Measurements from ENCODE around the gene FATE1.

FATE1 gene

DNA sequence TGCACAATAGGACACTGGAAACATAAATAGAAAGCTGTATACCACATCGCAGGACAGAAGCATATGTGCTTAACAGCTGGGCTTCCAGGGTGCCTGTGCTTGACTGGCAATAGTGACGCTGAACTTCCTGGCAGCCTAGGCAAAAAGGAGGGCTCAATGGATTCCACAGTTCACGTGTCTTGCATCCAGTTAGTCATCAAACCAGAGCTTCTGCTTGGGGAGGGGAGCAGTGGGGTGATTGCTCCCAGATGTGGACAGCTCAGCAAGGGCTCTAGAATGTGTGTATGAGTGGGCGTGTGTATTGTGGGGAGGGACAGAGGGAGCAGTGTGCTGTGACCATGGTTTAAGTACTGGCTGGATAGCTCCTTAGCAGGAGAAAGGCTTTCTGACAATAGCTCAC lies 18.3 kb upstream of the FATE1 start:
- Histone ChIP-seq H3K9ac (ENCODE audit: low read length) (no peak overlapping the region), H3K27ac (ENCODE audit: low read depth, low read length) (no peak overlapping the region), H3K27me3 (ENCODE audit: control insufficient read depth, insufficient read depth, low read length) (peaks cover 5% of the 10 kb centered on the region)

DNA sequence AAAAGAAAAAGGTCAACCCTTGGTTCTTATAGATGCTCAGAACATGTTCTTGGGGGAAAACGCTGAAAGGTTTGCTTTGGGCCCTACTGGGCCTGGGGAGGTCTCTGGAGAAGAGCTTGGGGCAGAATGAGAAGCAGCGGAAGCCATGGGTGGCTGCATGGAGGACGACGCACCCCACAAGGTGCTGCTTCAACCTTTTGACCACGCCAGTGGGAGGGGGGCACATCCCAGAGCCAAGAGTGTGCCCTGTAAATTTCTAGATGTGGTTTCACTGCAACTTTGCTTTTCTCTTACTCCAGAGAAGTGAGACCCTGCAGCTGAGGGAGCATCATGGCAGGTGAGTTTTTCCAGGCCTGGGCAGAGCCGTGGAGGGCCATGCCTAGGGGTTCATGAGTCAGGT lies 17.4 kb upstream of the FATE1 start:
- no peaks in the 10 kb centered on the region for H3K4me1 ChIP-seq (ENCODE audit: control insufficient read depth, insufficient read depth, low read length)
- peaks cover 5% of the 10 kb centered on the region for H3K27me3 ChIP-seq (ENCODE audit: control insufficient read depth, insufficient read depth, low read length)
- H3K9ac ChIP-seq (ENCODE audit: low read length): no peak overlapping the region
- no peak overlapping the region for H3K27ac ChIP-seq (ENCODE audit: low read depth, low read length)
- H3K4me3 ChIP-seq (ENCODE audit: low read length): no peak overlapping the region
- H3K36me3 ChIP-seq (ENCODE audit: control insufficient read depth, insufficient read depth, low read length): no peaks in the 10 kb centered on the region

More for the DNA sequence above, 18.3 kb upstream of the FATE1 start:
- no peaks in the 10 kb centered on the region for H3K36me3 ChIP-seq (ENCODE audit: control insufficient read depth, insufficient read depth, low read length)
- no peak overlapping the region for H3K4me3 ChIP-seq (ENCODE audit: low read length)
- H3K4me1 ChIP-seq (ENCODE audit: control insufficient read depth, insufficient read depth, low read length): no peaks in the 10 kb centered on the region

DNA sequence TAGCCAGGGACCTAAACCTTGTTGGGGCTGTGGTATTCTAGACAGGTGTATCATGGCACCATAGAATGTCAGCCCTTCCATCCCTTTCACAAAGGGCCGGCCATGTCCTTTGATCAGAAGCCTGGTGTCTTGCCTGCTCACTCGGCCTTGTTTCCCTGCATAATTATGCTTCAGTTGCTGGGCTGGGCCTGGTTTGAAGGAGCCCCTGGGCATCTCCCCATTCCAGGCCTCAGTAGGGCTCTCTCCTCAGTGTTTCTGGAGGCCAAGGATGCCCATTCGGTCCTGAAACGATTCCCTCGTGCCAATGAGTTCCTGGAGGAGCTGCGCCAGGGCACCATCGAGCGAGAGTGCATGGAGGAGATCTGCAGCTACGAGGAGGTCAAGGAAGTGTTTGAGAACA lies 16.1 kb upstream of the FATE1 start:
- Histone ChIP-seq H3K36me3 (ENCODE audit: control insufficient read depth, insufficient read depth, low read length) (no peaks in the 10 kb centered on the region), H3K4me1 (ENCODE audit: control insufficient read depth, insufficient read depth, low read length) (no peaks in the 10 kb centered on the region), H3K27me3 (ENCODE audit: control insufficient read depth, insufficient read depth, low read length) (peaks cover 5% of the 10 kb centered on the region), H3K4me3 (ENCODE audit: low read length) (no peak overlapping the region), H3K27ac (ENCODE audit: low read depth, low read length) (no peak overlapping the region), H3K9ac (ENCODE audit: low read length) (no peak overlapping the region)

DNA sequence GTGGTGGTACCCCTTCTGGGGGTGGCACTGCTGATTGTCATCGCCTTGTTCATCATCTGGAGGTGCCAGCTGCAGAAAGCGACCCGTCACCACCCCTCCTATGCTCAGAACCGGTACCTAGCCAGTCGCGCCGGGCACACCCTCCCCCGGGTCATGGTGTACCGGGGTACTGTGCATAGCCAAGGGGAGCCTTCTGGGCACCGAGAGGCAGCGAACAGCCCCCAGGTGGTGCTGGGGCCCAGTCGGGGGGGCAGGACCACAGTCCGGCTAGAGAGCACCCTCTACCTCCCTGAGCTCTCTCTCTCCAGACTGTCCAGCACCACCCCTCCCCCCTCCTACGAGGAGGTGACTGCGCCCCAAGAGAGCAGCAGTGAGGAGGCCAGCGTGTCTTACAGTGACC lies 15.3 kb upstream of the FATE1 start:
- no peaks in the 10 kb centered on the region for H3K4me1 ChIP-seq (ENCODE audit: control insufficient read depth, insufficient read depth, low read length)
- H3K9ac ChIP-seq (ENCODE audit: low read length): no peak overlapping the region
- no peak overlapping the region for H3K4me3 ChIP-seq (ENCODE audit: low read length)
- no peak overlapping the region for H3K27ac ChIP-seq (ENCODE audit: low read depth, low read length)
- no peaks in the 10 kb centered on the region for H3K36me3 ChIP-seq (ENCODE audit: control insufficient read depth, insufficient read depth, low read length)
- H3K27me3 ChIP-seq (ENCODE audit: control insufficient read depth, insufficient read depth, low read length): peaks cover 5% of the 10 kb centered on the region

DNA sequence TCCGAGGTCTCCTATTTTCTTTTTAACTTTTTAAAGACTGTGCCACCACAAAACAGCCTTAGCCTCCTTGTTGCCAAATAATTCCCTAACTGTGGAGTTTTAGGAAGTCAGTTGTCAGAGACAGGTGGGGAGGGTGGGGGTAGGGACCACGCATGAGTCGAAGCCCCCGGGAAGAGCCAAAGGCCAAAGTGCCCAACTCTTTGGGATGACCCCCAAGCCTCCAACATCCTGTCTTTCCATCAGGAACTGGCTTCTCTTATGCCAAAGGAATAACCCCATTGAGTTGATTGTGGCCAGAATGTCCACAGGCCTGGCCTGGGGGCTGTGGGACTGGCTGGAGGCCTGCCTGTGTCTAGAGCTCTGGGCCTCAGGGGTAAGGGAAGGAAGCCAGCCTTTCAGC lies 14.8 kb upstream of the FATE1 start:
- no peaks in the 10 kb centered on the region for H3K36me3 ChIP-seq (ENCODE audit: control insufficient read depth, insufficient read depth, low read length)
- no peak overlapping the region for H3K4me3 ChIP-seq (ENCODE audit: low read length)

DNA sequence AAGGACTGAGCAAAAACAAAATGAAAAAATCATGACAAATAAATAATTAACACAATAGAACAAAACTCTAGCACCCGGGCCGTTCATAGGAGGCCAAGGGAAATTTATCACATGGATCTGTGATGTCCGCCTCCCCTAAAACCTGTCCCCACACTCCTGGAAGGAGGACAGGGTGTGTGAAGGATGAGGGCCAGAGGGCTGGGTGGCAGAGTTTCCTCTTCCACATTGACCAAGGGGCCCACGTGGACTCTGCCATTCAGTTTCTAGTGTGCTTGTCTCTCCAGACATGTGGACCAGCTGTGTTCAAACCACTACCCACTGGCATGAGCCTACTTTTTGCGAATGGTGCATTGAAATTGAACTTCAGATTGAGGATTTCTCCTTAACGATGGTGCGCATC lies 14.3 kb upstream of the FATE1 start:
- Histone ChIP-seq H3K4me3 (ENCODE audit: low read length) (no peak overlapping the region), H3K27ac (ENCODE audit: low read depth, low read length) (no peak overlapping the region), H3K36me3 (ENCODE audit: control insufficient read depth, insufficient read depth, low read length) (no peaks in the 10 kb centered on the region), H3K27me3 (ENCODE audit: control insufficient read depth, insufficient read depth, low read length) (peaks cover 5% of the 10 kb centered on the region), H3K9ac (ENCODE audit: low read length) (no peak overlapping the region), H3K4me1 (ENCODE audit: control insufficient read depth, insufficient read depth, low read length) (no peaks in the 10 kb centered on the region)

More for the DNA sequence above, 14.8 kb upstream of the FATE1 start:
- no peak overlapping the region for H3K9ac ChIP-seq (ENCODE audit: low read length)
- H3K4me1 ChIP-seq (ENCODE audit: control insufficient read depth, insufficient read depth, low read length): no peaks in the 10 kb centered on the region
- peaks cover 5% of the 10 kb centered on the region for H3K27me3 ChIP-seq (ENCODE audit: control insufficient read depth, insufficient read depth, low read length)
- no peak overlapping the region for H3K27ac ChIP-seq (ENCODE audit: low read depth, low read length)

DNA sequence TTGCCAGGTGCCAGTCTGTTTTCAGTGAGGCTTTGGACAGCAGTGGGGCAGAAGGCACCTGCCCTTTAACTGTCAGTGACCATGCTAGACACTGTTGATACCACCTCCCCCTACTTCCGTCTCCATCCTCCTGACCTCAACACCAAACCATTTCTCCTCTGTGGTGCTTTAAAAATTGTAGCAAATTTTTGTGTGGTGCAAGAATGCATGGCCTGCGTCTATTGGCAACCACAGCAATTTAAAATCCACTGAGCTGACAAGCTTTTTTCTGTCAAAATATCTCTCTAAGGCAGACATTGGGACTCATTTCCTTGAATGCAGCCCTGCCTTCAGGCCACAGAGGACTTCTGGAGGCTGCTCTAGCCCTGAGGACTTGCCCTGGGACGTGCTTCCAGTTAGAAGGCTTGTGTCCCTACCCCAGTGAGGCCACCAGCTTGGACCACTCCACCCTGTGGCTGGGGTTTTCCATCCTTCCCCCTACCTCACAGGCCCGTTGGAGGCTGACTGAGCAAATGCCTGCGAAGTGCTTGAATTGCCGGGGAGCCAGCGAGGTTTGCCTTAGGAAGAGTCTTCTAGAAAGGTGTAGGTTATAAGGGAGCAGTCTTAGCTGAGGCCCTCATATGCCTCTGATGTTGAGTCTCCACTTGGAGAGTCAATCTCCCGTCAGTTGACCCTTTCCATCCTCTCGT lies 13.7 kb upstream of the FATE1 start:
- no peak overlapping the region for H3K27ac ChIP-seq (ENCODE audit: low read depth, low read length)
- no peak overlapping the region for H3K4me3 ChIP-seq (ENCODE audit: low read length)
- H3K27me3 ChIP-seq (ENCODE audit: control insufficient read depth, insufficient read depth, low read length): peaks cover 5% of the 10 kb centered on the region
- H3K9ac ChIP-seq (ENCODE audit: low read length): no peak overlapping the region
- H3K4me1 ChIP-seq (ENCODE audit: control insufficient read depth, insufficient read depth, low read length): no peaks in the 10 kb centered on the region
- H3K36me3 ChIP-seq (ENCODE audit: control insufficient read depth, insufficient read depth, low read length): no peaks in the 10 kb centered on the region

DNA sequence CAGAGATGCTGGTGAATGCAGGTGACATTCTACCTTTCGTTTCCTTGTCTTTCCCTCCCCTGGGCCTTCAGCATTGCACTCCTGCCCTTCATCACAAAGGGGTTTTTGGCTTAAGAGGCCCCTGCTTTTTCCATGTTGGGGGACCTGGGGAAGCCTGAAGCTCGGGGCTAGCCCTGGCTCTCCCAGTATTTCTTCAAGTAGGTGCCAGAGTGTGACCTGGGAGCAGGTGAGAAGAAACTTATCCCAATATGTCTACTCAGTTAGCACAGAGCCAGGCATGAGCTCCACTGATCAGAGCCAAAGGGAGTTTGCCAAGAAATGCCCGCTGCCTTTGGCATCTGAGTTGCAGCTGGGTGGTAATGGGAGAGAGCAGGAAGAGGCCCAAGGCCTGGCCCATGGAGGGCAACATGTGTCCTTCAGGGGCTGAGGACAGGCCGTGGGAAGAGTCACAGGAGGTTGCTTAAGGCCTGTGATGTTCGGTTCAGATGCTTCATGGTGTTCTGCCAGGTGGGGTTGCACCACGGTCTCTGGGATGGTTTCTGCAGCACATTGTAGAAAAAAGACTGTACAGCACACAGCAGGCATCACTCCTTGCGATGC lies 13.0 kb upstream of the FATE1 start:
- Histone ChIP-seq H3K4me3 (ENCODE audit: low read length) (no peak overlapping the region), H3K4me1 (ENCODE audit: control insufficient read depth, insufficient read depth, low read length) (no peaks in the 10 kb centered on the region), H3K27me3 (ENCODE audit: control insufficient read depth, insufficient read depth, low read length) (peaks cover 5% of the 10 kb centered on the region), H3K36me3 (ENCODE audit: control insufficient read depth, insufficient read depth, low read length) (no peaks in the 10 kb centered on the region), H3K9ac (ENCODE audit: low read length) (no peak overlapping the region), H3K27ac (ENCODE audit: low read depth, low read length) (no peak overlapping the region)

DNA sequence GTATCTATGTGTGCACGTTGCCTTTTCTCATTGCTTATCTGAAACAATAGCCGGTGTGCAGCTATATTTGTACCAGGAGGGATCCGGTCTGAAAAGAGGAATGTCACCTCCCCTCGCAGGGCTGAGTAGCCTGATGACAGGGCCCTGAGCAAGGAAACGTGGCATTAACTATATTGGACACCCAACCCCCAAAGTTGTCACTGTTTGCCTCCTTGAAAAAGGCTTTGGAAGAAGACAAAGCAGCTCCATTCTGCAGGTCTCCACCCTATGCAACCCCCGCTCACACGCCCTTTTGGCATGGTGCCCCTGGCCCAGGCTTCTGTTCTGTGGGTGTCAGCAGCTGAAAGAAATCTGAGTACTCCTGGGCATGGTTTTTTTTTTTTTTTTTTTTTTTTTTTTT lies 12.3 kb upstream of the FATE1 start:
- Histone ChIP-seq H3K4me3 (ENCODE audit: low read length) (no peak overlapping the region), H3K4me1 (ENCODE audit: control insufficient read depth, insufficient read depth, low read length) (no peaks in the 10 kb centered on the region), H3K9ac (ENCODE audit: low read length) (no peak overlapping the region), H3K27me3 (ENCODE audit: control insufficient read depth, insufficient read depth, low read length) (peaks cover 5% of the 10 kb centered on the region), H3K36me3 (ENCODE audit: control insufficient read depth, insufficient read depth, low read length) (no peaks in the 10 kb centered on the region), H3K27ac (ENCODE audit: low read depth, low read length) (no peak overlapping the region)

DNA sequence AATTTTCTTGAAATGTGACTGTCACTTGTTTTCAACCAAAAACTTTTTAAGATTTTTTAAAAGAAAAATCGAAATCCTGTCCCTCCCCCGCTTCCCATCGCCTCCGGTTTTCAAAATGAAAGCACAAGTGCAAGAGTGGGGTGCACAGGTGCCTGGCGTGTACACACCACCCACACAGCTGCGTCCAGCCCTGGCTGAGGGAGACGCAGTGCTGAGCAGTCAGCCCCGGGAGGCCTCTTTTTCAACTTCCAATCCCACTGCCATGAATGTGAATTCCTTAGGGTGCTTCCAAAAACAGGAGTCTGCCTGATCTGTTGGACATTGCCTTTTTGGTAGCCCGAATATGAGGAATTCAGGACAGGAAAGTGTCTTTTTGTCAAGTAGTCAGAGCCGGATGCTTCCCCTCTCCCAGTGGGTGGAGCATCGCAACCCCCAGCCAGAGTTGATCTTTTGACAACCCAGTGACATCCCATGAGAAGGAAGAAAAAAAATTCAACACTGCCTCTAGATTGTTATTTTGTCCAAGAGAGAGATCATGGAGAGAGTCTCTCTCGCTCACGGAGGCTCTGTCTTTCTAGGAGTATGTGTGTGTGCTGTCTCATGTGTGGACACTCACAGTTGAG lies 11.7 kb upstream of the FATE1 start:
- peaks cover 5% of the 10 kb centered on the region for H3K27me3 ChIP-seq (ENCODE audit: control insufficient read depth, insufficient read depth, low read length)
- no peak overlapping the region for H3K9ac ChIP-seq (ENCODE audit: low read length)
- H3K27ac ChIP-seq (ENCODE audit: low read depth, low read length): no peak overlapping the region

DNA sequence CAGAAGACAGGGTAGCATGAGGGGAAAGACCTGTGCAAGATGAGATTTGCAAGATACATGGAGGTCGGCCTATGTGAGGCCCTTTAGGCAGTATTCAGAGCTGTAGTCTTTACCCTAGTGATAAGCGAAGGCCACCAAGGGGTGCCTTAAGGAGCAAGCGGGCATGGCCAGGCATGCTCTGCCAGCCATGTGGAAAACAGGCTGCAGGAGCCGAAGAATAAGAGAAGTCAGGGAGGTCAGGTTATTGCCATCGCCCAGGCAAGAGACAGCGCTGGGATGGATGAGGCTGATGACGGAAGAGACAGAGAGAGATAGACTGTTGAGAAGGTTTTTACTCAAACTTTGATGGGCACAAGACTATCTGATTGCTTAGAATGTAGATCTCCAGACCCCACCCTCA lies 7.0 kb upstream of the FATE1 start:
- Histone ChIP-seq H3K27me3 (ENCODE audit: control insufficient read depth, insufficient read depth, low read length) (no peaks in the 10 kb centered on the region), H3K9ac (ENCODE audit: low read length) (no peak overlapping the region), H3K36me3 (ENCODE audit: control insufficient read depth, insufficient read depth, low read length) (no peaks in the 10 kb centered on the region), H3K4me1 (ENCODE audit: control insufficient read depth, insufficient read depth, low read length) (no peaks in the 10 kb centered on the region), H3K4me3 (ENCODE audit: low read length) (no peak overlapping the region), H3K27ac (ENCODE audit: low read depth, low read length) (no peak overlapping the region)

More for the DNA sequence above, 11.7 kb upstream of the FATE1 start:
- Histone ChIP-seq H3K4me1 (ENCODE audit: control insufficient read depth, insufficient read depth, low read length) (no peaks in the 10 kb centered on the region), H3K4me3 (ENCODE audit: low read length) (no peak overlapping the region), H3K36me3 (ENCODE audit: control insufficient read depth, insufficient read depth, low read length) (no peaks in the 10 kb centered on the region)

DNA sequence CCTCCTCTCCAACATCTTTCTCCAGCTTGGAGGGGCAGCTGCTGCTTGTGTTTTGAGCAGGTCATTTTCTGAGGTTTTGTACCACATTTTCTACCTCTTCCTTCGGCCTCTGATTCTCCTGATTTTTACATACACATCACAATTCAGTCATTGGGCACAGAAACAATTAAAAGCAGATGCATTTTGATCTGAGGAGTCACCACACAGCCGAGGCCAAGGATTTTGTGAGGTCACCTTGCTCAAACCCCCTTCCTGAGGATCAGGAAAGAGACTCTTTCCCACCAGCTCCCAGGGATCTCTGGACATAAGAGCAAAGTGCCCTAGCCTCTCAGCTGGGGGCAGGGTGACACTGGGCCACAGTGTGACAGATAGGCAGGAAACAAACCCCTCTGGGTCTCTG lies 5.4 kb upstream of the FATE1 start:
- Histone ChIP-seq H3K36me3 (ENCODE audit: control insufficient read depth, insufficient read depth, low read length) (no peaks in the 10 kb centered on the region), H3K4me3 (ENCODE audit: low read length) (no peak overlapping the region), H3K27ac (ENCODE audit: low read depth, low read length) (no peak overlapping the region), H3K9ac (ENCODE audit: low read length) (no peak overlapping the region), H3K4me1 (ENCODE audit: control insufficient read depth, insufficient read depth, low read length) (no peaks in the 10 kb centered on the region), H3K27me3 (ENCODE audit: control insufficient read depth, insufficient read depth, low read length) (no peaks in the 10 kb centered on the region)

DNA sequence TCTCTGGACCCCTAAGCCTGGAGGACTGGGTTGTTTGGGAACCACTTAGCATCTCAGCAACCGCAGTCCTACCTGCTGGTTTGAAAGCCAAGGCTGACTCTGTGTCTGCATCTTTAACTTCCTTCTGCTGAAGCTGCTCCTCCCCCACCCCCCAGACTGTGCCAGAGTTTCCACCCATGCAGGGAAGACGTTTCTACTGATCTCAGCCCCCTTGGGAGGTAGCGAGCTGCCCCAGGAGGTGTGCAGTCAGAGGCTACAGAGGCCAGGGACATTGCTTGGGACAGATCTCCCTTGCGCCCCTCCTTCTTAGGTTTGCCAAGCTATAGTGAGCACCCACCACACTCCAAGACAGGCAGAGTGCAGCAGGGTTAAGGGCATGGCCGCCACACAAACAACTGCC lies 4.7 kb upstream of the FATE1 start:
- H3K27ac ChIP-seq (ENCODE audit: low read depth, low read length): no peak overlapping the region
- no peak overlapping the region for H3K9ac ChIP-seq (ENCODE audit: low read length)
- H3K36me3 ChIP-seq (ENCODE audit: control insufficient read depth, insufficient read depth, low read length): no peaks in the 10 kb centered on the region
- H3K4me3 ChIP-seq (ENCODE audit: low read length): no peak overlapping the region
- H3K4me1 ChIP-seq (ENCODE audit: control insufficient read depth, insufficient read depth, low read length): no peaks in the 10 kb centered on the region
- no peaks in the 10 kb centered on the region for H3K27me3 ChIP-seq (ENCODE audit: control insufficient read depth, insufficient read depth, low read length)

Data from rectal smooth muscle tissue (tissue), 1 donor.